NT2/D1 (cell line): ENCODE results near the gene PAK2.

ENCODE experiments used
- SUZ12 ChIP-seq: IDR thresholded peaks from 2 replicates; pipeline ENCODE4 v1.6.1; 2011; ENCODE audit not compliant: insufficient read length, insufficient read depth; ENCODE audit errors: extremely low read depth
- YY1 ChIP-seq: IDR thresholded peaks from 2 replicates; pipeline ENCODE4 v1.6.1; 2011; ENCODE audit not compliant: insufficient read length, insufficient read depth

DNA sequence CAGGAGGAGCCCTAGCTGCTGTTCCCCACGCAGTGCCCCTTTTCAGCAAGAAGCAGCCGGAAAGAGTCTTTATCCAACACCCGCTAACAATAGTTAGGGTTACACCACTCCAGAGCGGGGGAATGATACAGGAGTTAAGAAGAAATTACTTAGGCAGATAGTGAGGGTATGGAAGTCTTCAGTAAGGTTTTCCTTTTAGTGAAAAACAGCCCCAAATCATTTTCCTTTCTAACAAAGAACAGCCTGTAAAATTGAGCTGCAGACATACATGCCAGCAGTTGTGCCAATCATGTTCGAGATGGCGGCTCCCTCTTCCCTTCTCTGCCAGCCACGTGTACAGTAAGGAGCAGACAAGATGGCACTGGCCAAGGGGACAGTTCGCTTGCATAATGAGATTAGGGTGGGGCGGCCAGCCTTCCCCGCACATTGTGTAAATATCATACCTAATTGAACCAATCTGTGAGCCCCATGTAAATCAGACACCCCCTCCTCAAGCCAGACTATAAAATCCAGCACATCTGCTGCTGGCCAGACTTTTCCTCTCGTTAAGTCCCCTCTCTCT, 109.6 kb downstream of the PAK2 start:
- TF ChIP-seq YY1 (no peak), SUZ12 (no peak)
